ENCODE results near the gene TSC1. TPM values are rescaled to one million over a fixed set of nuclear protein-coding genes. Genes with fewer than 3 reads are reported as not detected.

The TSC1 gene
- polyA plus RNA-seq, 1 donor: 36.1 TPM

DNA sequence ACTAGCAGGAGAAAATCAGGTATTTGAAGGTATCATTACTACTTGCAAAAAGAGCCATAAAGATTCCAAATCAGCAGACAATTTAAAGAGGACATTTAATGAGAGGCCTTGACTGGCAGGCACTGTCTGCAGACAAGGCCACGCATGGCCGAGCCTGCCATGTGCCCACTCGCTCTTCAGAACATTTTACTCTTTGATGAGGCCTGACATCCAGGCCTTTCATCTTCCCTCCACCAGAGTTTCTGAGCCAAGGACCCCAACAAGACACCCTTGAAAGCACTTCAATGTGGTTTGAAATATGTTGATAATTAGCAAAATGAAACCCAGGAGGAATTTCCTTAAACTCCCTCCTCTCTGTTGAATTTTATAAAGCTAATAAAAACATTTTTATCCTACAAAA lies 82.8 kb downstream of the TSC1 start:
- no peak for DNase-seq

- DNase-seq: peak; percentile 41
These were observed 85.7 kb downstream of the TSC1 start for GRCh38 chr9:132858751-132859150.

DNA sequence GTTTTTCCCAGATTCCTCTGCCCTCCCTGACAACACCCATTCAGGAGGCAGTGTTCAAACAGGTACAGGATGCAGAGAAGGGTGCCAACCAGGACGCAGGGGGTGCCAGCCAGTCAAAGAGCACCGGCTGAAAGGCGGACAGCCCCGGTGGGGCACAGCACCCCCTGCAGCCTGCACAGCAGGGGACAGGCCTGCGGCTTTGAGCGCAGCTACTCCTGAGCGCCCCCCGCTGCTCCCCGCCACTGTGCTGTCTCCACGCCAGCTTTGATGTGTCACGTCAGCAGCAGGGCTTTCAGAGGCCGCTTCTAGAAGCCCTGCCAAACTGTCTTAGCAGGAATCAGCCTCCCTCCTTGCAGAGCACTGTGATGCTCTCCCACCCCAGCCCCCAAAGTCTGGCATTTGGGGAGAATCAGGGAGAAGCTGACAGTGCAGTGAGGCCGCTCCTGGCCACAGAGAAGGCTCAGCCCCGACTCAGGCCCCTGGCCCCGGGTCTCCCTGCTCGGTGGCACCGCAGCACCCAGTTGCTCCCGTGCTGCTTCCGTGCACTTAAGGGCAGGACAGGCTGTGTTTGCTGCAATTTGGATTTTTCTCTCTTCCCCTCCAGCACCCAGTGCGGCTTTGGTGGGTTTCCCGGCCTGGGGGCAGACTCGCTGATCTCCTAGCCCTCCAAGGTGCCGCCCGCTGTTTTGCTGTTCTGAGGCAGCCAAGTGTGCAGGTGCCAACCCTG lies 86.6 kb downstream of the TSC1 start:
- DNase-seq: peak; percentile 34

DNA sequence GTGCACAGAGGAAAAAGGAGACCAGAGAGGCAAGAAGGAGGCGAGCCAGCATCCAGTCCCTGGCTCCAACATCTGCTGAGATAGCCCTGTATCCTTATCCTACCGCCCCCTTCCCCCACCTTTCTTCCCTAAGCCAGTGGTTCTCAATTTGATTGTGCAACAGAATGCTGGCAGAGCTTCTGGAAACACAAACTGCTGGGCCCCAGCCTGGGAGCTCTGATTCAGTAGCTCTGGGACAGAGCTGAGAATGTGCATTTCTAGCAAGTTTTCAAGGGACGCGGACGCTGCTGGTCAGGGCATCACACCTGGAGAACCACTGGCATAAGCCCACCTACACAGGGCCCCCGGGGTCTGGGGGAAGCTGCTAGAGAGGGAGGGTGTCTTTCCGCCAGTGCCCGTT lies 87.4 kb downstream of the TSC1 start:
- DNase-seq: peak; percentile 83

GRCh38 chr9:132855904-132856303 lies 88.5 kb downstream of the TSC1 start:
- DNase-seq: no peak

GRCh38 chr9:132854832-132855231 lies 89.6 kb downstream of the TSC1 start:
- DNase-seq: no peak

GRCh38 chr9:132853482-132853881 lies 90.9 kb downstream of the TSC1 start:
- no peak for DNase-seq

DNA sequence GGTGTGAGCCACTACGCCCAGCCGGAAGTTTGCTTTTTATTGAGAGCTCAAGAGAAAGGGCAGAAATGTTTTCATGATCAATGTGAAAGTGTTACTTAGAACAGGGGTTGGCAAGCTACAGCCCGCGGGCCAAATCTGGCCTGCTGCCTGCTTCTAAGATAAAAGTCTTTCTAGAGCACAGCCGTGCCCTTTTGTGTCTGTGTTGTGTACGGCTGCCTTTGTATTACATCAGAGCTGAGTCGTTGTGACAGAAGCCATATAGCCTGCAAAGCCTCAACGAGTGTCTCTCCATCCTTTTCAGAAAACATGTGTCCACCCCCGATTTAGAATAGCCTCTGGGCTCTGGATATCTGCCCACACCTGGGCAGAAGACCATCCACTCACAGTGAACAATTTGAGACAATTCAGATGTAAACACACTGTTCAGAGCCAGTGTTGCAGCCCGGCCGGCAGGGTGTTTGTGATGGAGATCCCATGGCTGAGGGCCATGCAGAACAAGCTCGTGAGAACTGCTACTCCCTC lies 95.2 kb downstream of the TSC1 start:
- DNase-seq: no peak

DNA sequence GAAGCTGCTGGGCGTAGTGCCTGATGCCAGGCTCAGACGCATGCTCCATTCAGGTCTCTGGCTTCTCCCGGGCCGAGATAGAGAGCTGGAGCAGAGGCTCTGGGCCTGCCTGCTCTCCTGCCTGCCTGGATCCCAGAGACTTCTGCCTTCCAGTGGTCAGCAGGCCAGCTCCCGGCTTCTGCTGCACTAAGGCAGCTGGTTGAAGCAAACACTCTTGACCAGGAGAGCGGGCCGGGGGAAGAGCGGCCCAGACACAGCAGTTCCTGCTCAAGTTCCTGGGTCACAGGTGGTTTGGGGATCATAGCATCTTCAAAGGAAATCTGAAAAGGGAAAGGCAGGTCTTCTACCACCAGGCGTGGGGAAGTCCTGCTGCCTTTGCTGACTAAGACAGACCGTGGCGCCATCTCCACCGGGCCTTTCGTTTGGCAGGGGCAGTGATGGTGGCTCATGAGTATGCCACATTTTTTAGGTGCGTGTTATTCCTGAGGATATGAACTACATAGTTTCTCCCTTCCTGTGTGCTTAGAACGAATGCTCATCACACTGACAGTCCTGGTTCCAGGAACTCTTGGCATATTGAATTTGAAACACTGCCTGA lies 97.4 kb downstream of the TSC1 start:
- DNase-seq: no peak

DNA sequence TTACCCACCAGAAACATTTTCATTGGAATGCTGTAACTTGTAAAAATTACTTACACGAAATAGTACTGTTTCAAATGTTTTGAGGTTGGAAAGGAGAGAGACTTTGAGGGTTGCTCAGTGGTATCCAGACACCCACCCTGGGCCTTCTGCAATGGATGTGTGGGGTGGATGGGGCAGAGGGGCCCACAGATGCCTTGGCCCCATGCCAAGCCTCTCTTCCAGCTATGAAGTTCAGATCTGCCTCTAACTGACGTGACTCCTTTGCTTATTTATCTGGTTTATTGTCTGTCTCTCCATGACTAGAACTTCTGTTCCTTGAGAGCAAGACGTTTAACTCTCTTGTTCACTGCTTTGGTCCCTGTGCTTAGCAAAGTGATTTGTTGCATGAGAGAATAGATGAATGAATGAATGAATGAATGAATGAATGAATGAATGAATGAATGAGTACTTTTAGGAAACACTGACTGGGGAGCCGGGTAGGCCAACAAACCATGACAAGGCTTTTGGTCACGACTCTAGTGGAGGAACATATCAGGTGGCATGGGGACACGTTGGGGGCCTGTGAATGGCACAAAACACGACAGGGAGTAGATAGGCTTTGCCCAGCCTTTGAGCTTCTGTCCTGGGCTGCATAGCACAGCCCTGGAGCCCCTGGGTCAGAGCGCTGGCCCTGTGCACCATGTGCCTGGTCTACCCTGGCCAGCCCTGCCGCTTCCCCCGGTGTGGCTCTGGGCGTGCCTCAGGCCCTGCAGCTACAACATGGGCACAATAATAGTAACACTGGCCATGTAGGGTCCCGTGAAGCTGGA lies 98.1 kb downstream of the TSC1 start:
- no peak for DNase-seq

- DNase-seq: no peak
These were observed 102.0 kb downstream of the TSC1 start for GRCh38 chr9:132842124-132843044.

Other genes starting within 250 kb of the TSC1 start
- gene AK8, start 66.3 kb downstream of the TSC1 start, polyA plus RNA-seq (ENCODE audit: insufficient read length): 0.48 TPM
- 3.3 TPM for gene SPACA9, start 65.7 kb downstream of the TSC1 start, polyA plus RNA-seq (ENCODE audit: insufficient read length)
- gene GFI1B, start 34.1 kb upstream of the TSC1 start, polyA plus RNA-seq (ENCODE audit: insufficient read length): 0.56 TPM
- gene GTF3C5, start 86.4 kb upstream of the TSC1 start, polyA plus RNA-seq (ENCODE audit: insufficient read length): 58.8 TPM
- 2.6 TPM for gene CEL, start 117.4 kb upstream of the TSC1 start, polyA plus RNA-seq (ENCODE audit: insufficient read length)
- gene RALGDS, start 176.6 kb upstream of the TSC1 start, polyA plus RNA-seq (ENCODE audit: insufficient read length): 56.8 TPM
- 5.4 TPM for gene GBGT1, start 219.3 kb upstream of the TSC1 start, polyA plus RNA-seq (ENCODE audit: insufficient read length)

Data from hindlimb muscle (tissue), 1 donor.